Astrocyte of the cerebellum (primary cell): ENCODE results near the gene FASLG.

ENCODE experiments used
- DNase-seq: peaks from one replicate; pipeline ENCODE4 v3.0.0-alpha.2; 2011; ENCODE audit warnings: low read depth
- H3K4me3 ChIP-seq: 2 replicates; pipeline ENCODE4 v1.5.1; 2011; ENCODE audit warnings: mild to moderate bottlenecking, low read depth, low read length, moderate library complexity
- in situ Hi-C: cut with HindIII; loops from 2 replicates; pipeline ENCODE4 v1.10.0; 2017; ENCODE audit warnings: low sequenced_read_pairs
- TF ChIP-seq, protein P1 (sequence below): IDR thresholded peaks from 2 replicates; pipeline ENCODE4 v1.5.1; 2012; ENCODE audit warnings: low read length, low read depth, moderate library complexity, mild to moderate bottlenecking; ENCODE audit errors: missing control alignments

The FASLG gene

GRCh38 chr1:172641492-172641891 is 17.4 kb upstream of the FASLG start:
- no peak for DNase-seq
- no peak overlapping the region for H3K4me3 ChIP-seq
- in situ Hi-C loops: no loop called here
- TF ChIP-seq, protein P1, sequence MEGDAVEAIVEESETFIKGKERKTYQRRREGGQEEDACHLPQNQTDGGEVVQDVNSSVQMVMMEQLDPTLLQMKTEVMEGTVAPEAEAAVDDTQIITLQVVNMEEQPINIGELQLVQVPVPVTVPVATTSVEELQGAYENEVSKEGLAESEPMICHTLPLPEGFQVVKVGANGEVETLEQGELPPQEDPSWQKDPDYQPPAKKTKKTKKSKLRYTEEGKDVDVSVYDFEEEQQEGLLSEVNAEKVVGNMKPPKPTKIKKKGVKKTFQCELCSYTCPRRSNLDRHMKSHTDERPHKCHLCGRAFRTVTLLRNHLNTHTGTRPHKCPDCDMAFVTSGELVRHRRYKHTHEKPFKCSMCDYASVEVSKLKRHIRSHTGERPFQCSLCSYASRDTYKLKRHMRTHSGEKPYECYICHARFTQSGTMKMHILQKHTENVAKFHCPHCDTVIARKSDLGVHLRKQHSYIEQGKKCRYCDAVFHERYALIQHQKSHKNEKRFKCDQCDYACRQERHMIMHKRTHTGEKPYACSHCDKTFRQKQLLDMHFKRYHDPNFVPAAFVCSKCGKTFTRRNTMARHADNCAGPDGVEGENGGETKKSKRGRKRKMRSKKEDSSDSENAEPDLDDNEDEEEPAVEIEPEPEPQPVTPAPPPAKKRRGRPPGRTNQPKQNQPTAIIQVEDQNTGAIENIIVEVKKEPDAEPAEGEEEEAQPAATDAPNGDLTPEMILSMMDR: no peak

- TF ChIP-seq, protein P1: no peak
- no peak overlapping the region for H3K4me3 ChIP-seq
- no peak for DNase-seq
- in situ Hi-C loops: no loop called here
These were observed 15.9 kb upstream of the FASLG start for GRCh38 chr1:172642970-172643369.

DNA sequence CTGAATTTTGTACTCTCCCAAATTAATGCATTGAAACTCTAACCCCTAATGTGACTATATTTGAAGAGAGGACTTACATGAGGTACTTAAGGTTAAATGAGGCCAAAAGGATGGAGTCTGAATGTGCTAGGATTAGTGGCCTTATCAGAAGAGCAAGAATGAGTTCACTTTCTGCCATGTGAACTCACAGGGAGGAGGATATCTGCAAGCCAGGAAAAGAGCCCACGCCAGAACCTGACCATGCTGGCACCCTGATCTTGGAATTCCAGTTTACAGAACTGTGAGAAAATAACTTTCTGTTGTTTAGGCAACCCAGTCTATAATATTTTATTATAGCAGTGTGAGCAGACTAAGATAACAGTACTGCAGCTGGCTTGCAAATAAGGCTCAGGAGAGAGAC is 12.2 kb upstream of the FASLG start:
- DNase-seq: no peak
- no peak overlapping the region for H3K4me3 ChIP-seq
- TF ChIP-seq, protein P1: no peak
- in situ Hi-C loops: no loop called here

DNA sequence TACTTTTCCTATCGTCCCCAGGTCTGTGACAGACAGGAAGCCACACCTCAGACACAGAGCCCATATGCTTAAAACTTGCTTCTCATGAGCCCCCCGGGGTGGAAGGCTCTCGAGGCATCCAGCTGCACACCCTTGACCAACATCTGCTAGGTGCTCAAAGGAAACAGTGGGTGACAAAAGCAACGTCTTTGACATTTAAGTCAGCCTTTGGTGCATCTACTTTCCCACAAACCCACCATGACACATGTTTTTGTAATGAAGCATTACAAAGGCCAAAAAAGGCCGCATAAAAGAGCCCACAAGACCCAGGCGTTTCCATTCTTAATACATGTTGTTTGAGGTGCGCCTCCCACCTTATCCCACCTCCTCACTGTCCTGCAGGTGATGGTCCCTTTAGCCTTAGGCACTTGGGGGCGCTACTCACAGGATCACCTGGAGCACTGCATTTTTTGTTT is 11.8 kb upstream of the FASLG start:
- TF ChIP-seq, protein P1: no peak
- H3K4me3 ChIP-seq: no peak overlapping the region
- DNase-seq: no peak
- in situ Hi-C loops: no loop called here

DNA sequence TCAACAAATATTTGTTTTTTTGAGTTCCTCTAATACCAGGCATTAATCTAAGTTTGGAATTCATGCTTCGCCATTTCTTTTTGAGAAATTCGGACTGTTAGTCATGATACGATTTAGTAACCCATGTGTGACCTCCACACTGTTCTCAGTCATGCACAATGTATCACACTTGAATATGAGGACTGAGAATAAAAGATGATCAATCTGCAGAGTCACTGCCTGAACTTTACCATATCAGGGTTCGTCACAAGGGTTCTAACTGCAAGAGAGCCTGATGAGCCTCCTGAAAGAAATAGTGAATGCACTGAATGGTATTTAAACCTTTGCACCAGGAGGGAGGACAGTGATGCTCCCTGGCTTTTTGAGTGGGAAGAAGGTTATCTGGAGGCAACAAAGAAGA is 10.9 kb upstream of the FASLG start:
- in situ Hi-C loops: no loop called here

DNA sequence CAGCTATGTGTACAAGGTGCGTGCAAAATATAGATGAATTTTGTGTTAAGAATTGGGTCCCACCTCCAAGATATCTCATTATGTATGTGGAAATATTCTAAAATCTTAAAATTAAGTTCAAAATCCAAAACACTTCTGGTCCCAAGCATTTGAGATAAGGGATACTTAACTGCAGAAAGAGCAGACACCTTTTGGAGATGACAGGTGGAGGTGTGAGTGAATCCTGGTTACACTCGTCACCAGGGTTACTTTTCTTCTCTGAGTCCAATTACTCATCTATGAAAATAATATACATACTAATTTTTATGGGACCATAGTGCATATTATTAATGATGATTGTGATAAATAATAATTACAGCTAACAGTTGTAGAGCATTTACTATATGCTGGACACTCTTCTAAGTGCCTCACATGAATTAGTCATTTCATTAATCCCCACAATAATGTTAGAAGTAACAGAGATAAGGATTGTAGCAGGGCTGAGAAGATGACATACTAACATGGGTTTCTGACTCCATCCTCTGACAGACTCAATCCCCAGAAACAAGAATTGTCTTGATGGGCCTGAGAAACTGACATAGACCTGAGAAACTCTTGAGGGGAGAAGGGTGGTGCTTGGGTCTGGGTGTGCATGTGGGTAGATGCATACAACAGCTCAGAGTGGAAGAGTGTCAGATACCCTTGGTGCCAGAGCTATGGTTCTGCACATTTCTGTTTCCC is 8.3 kb upstream of the FASLG start:
- no peak for DNase-seq
- TF ChIP-seq, protein P1: no peak
- no peak overlapping the region for H3K4me3 ChIP-seq
- in situ Hi-C loops: no loop called here

More for the DNA sequence above, 10.9 kb upstream of the FASLG start:
- DNase-seq: no peak
- no peak overlapping the region for H3K4me3 ChIP-seq
- TF ChIP-seq, protein P1: no peak
